ENCODE data around the gene ST6GAL1.

- TF ChIP-seq CTCF (IDR thresholded peaks at IDR 0.05): no peak
- no peak for TF ChIP-seq POLR2A (IDR thresholded peaks at IDR 0.05)
- no peak for TF ChIP-seq EP300 (IDR thresholded peaks at IDR 0.05)
- TF ChIP-seq POLR2AphosphoS5 (IDR thresholded peaks at IDR 0.05): no peak
Observed at GRCh38 chr3:187014417-187014864, 84.1 kb downstream of the ST6GAL1 start.
